ENCODE measurements around the gene LRMDA.

Gene LRMDA

GRCh38 chr10:76509446-76509845 is 1078.0 kb downstream of the LRMDA start (continued):
- TF ChIP-seq HIC1 (tag by site-specific recombination; IDR thresholded peaks at IDR 0.05) (no peak), ZNF701 (tag by site-specific recombination; IDR thresholded peaks at IDR 0.05) (no peak)

- H3K36me3 ChIP-seq (ENCODE audit: control insufficient read depth in 2 of 2, insufficient read depth in 1 of 2, low read length in 2 of 2), result no peaks in the 10 kb centered on the region
- TF ChIP-seq CTCF (tag by site-specific recombination; IDR thresholded peaks at IDR 0.05), result no peak
- TF ChIP-seq ZNF600 (tag by site-specific recombination; IDR thresholded peaks at IDR 0.05), result no peak
- TF ChIP-seq ZNF148 (tag by site-specific recombination; IDR thresholded peaks at IDR 0.05; ENCODE audit: borderline replicate concordance), result no peak
- TF ChIP-seq ZNF785 (tag by site-specific recombination; IDR thresholded peaks at IDR 0.05), result no peak
- no peak for TF ChIP-seq ZNF239 (tag by site-specific recombination; IDR thresholded peaks at IDR 0.05)
- no peak for TF ChIP-seq ZNF366 (tag by site-specific recombination; conservative IDR thresholded peaks at IDR 0.05)
- TF ChIP-seq ZNF423 (tag by site-specific recombination; IDR thresholded peaks at IDR 0.05), result no peak
- TF ChIP-seq ZNF510 (tag by site-specific recombination; IDR thresholded peaks at IDR 0.05; ENCODE audit: insufficient replicate concordance), result no peak
- TF ChIP-seq TSHZ1 (tag by site-specific recombination; IDR thresholded peaks at IDR 0.05; ENCODE audit: borderline replicate concordance), result no peak
- no peak for TF ChIP-seq TCF7L2 (IDR thresholded peaks at IDR 0.05; ENCODE audit: borderline replicate concordance, low read depth, low read length)
- TF ChIP-seq ZNF529 (tag by site-specific recombination; IDR thresholded peaks at IDR 0.05; ENCODE audit: insufficient replicate concordance), result no peak
- no peak overlapping the region for H3K27ac ChIP-seq (ENCODE audit: extremely low read depth, low read depth, low read length)
- POLR2A ChIA-PET, result no interaction called here
- CTCF ChIA-PET, result no interaction called here
- H3K4me1 ChIP-seq (ENCODE audit: control insufficient read depth, insufficient read depth, low read length), result no peaks in the 10 kb centered on the region
- H3K9me3 ChIP-seq (ENCODE audit: control insufficient read depth, insufficient read depth, low read depth, low read length), result no peaks in the 10 kb centered on the region
- no peak overlapping the region for H3K4me3 ChIP-seq (ENCODE audit: low read depth, low read length)
These were observed 1082.9 kb downstream of the LRMDA start for GRCh38 chr10:76514321-76514720.

GRCh38 chr10:76514869-76515268 is 1083.4 kb downstream of the LRMDA start:
- CTCF ChIA-PET, result no interaction called here
- H3K27ac ChIP-seq (ENCODE audit: extremely low read depth, low read depth, low read length), result no peak overlapping the region
- no peaks in the 10 kb centered on the region for H3K9me3 ChIP-seq (ENCODE audit: control insufficient read depth, insufficient read depth, low read depth, low read length)
- POLR2A ChIA-PET, result no interaction called here
- H3K4me1 ChIP-seq (ENCODE audit: control insufficient read depth, insufficient read depth, low read length), result no peaks in the 10 kb centered on the region
- no peak overlapping the region for H3K4me3 ChIP-seq (ENCODE audit: low read depth, low read length)
- H3K36me3 ChIP-seq (ENCODE audit: control insufficient read depth in 2 of 2, insufficient read depth in 1 of 2, low read length in 2 of 2), result no peaks in the 10 kb centered on the region
- TF ChIP-seq ZNF521 (tag by site-specific recombination; IDR thresholded peaks at IDR 0.05) (no peak), ZNF670 (tag by site-specific recombination; IDR thresholded peaks at IDR 0.05; ENCODE audit: low read depth) (no peak), ZNF776 (tag by site-specific recombination; IDR thresholded peaks at IDR 0.05; ENCODE audit: borderline replicate concordance) (no peak), ZBTB10 (tag by site-specific recombination; IDR thresholded peaks at IDR 0.05) (no peak), ZBTB44 (tag by site-specific recombination; IDR thresholded peaks at IDR 0.05) (no peak), SP7 (tag by site-specific recombination; IDR thresholded peaks at IDR 0.05) (no peak)
